Endothelial cell of umbilical vein (primary cell): ENCODE measurements around the gene TMEM223.

ENCODE experiments used
- CTCF ChIP-seq, 2 donors: IDR thresholded peaks; 1 replicate in 1 of 2; 2 replicates in 1 of 2; pipeline ENCODE4 v1.5.1; 2011; ENCODE audit warnings: low read length in 2 of 2, mild to moderate bottlenecking in 2 of 2, moderate library complexity in 2 of 2, control low read depth in 1 of 2, inconsistent platforms in 1 of 2, low read depth in 1 of 2; ENCODE audit not compliant: insufficient read depth in 1 of 2; ENCODE audit errors: extremely low read depth in 1 of 2
- JUN ChIP-seq: IDR thresholded peaks from 2 replicates; pipeline ENCODE4 v1.6.1; 2011; ENCODE audit warnings: borderline replicate concordance, low read depth; ENCODE audit not compliant: insufficient read length, insufficient read depth
- POLR2A ChIP-seq: IDR thresholded peaks from 2 replicates; pipeline ENCODE4 v1.6.1; 2012; ENCODE audit warnings: low read depth, mild to moderate bottlenecking, control low read depth, low read length

DNA sequence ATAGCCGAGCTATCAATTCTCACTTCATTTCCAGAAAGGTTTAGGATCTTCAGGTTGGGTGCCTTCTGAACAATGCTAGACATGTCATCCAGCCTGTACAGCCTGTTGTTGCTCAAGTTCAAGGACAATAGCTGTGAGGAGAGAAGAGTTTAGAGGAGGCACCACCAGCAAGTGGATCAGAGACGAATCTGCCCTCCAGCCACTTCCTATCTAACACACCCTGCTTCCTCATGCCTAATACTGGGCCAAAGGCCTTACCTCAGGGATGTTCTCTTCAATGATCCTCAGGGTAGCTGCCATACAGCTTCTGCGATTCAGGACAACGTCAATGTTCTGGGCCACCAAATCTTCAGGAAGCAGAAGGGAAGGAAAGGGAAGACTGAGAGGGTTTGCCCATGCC, 9.3 kb upstream of the TMEM223 start:
- TF ChIP-seq POLR2A (no peak), JUN (no peak), CTCF (IDR thresholded peaks at IDR 0.05; ENCODE audit: extremely low read depth in 1 of 2, insufficient read depth in 1 of 2, low read depth in 1 of 2, low read length in 2 of 2) (no peak)
